ENCODE data around the gene IFIT5. TPM values are rescaled to one million over a fixed set of nuclear protein-coding genes. Genes with fewer than 3 reads are reported as not detected.

IFIT5 gene, protein sequence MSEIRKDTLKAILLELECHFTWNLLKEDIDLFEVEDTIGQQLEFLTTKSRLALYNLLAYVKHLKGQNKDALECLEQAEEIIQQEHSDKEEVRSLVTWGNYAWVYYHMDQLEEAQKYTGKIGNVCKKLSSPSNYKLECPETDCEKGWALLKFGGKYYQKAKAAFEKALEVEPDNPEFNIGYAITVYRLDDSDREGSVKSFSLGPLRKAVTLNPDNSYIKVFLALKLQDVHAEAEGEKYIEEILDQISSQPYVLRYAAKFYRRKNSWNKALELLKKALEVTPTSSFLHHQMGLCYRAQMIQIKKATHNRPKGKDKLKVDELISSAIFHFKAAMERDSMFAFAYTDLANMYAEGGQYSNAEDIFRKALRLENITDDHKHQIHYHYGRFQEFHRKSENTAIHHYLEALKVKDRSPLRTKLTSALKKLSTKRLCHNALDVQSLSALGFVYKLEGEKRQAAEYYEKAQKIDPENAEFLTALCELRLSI
- 10 to 100 TPM; 10.3 to 14.9 (median 12.2) TPM for polyA plus RNA-seq (ENCODE audit: insufficient read length in 10 of 10)
- long read RNA-seq, donor 1, full-length matches to known transcripts, result 8 of 8 reads
- long read RNA-seq, donor 1, partial matches to known transcripts, result 0 of 8 reads
- long read RNA-seq, donor 1, other reads (novel, unspliced or antisense), result 0 of 8 reads
- long read RNA-seq, donor 2, full-length matches to known transcripts, result 3 of 3 reads
- long read RNA-seq, donor 2, partial matches to known transcripts, result 0 of 3 reads
- long read RNA-seq, donor 2, other reads (novel, unspliced or antisense), result 0 of 3 reads
- long read RNA-seq, donor 3, result 0 reads
- long read RNA-seq, donor 4, full-length matches to known transcripts, result 2 of 2 reads
- long read RNA-seq, donor 4, partial matches to known transcripts, result 0 of 2 reads
- long read RNA-seq, donor 4, other reads (novel, unspliced or antisense), result 0 of 2 reads
- long read RNA-seq, donor 5, full-length matches to known transcripts, result 10 of 10 reads
- long read RNA-seq, donor 5, partial matches to known transcripts, result 0 of 10 reads
- long read RNA-seq, donor 5, other reads (novel, unspliced or antisense), result 0 of 10 reads
- long read RNA-seq, donor 6, full-length matches to known transcripts, result 8 of 8 reads
- long read RNA-seq, donor 6, partial matches to known transcripts, result 0 of 8 reads
- long read RNA-seq, donor 6, other reads (novel, unspliced or antisense), result 0 of 8 reads
- long read RNA-seq, donor 7, full-length matches to known transcripts, result 10 of 10 reads
- long read RNA-seq, donor 7, partial matches to known transcripts, result 0 of 10 reads
- long read RNA-seq, donor 7, other reads (novel, unspliced or antisense), result 0 of 10 reads
- long read RNA-seq, donor 8, full-length matches to known transcripts, result 5 of 5 reads
- long read RNA-seq, donor 8, partial matches to known transcripts, result 0 of 5 reads
- long read RNA-seq, donor 8, other reads (novel, unspliced or antisense), result 0 of 5 reads
- long read RNA-seq, donor 9, full-length matches to known transcripts, result 4 of 4 reads
- long read RNA-seq, donor 9, partial matches to known transcripts, result 0 of 4 reads
- long read RNA-seq, donor 9, other reads (novel, unspliced or antisense), result 0 of 4 reads

- DNase-seq, result peak; percentile 75 to 96 (median 89)
Observed at GRCh38 chr10:89414146-89414878, at the start of gene IFIT5. Gene IFIT5, plus strand, starts transcription at chr10:89414568. Its CDS starts 231 bp downstream, at chr10:89414799.

- peak in 1 of 3 donors; percentile 52 for DNase-seq
Observed at GRCh38 chr10:89367529-89367928, 46.8 kb upstream of the IFIT5 start.

- DNase-seq, result no peak
Observed at GRCh38 chr10:89368129-89368528, 46.2 kb upstream of the IFIT5 start.

GRCh38 chr10:89369156-89370105 lies 44.9 kb upstream of the IFIT5 start:
- peak in 1 of 3 donors; percentile 81 for DNase-seq

GRCh38 chr10:89371079-89371478 lies 43.3 kb upstream of the IFIT5 start:
- DNase-seq, result no peak

DNA sequence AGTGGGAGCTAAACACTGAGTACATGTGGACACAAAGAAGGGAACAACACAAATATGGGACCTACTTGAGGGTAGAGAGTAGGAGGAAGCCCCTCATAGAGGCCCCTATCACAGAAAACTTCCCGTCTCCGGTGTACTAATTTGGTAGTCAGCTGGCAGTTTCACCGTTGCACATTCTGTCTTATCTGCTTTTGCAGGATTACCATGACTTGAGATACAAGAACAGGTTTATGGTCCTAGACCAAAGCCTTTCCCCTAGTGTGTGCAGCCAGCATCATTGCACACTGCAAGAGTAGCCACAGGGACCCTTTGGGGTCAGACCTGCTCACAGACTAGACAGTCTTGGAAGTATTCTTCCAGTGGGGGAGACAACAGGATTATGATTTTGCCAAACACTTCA lies 42.4 kb upstream of the IFIT5 start:
- no peak for DNase-seq

DNA sequence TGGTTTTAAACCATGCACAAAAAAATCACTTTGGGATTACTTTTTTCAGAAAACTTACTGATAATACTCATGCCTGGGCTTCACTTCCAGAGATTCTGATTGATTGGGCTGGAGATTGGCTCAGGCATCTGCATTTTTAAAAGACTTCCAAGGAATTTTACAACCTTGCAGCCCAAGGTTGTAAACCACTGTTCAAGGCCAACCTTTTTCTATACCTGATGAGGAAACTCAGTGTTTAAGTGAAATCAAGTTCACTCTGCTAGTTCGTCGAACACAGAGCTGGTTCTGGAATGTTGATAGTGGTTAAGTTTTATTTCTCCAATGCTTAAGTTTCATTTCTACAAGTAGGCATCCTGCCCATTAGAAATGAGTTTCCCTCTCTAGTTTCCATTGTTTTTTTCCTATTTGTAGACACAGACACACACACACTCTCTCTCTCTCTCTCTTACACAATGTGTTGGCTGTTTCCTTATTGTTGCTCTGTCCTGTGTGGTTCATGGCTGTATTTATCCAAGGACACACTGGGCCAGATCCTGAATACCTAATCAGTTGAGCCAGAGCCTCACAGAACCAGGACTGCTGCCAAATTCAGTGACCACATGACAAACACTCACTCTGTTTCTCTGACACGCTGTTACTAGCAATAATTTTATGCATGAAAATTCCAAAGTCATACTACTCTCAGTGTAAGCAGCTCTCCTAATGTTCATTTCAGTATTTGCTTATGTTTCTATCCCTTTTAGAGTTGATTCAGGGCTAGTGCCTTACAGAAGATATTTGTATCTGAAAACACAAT lies 40.3 kb upstream of the IFIT5 start:
- DNase-seq, result peak; percentile 85 to 93 (median 89)

DNA sequence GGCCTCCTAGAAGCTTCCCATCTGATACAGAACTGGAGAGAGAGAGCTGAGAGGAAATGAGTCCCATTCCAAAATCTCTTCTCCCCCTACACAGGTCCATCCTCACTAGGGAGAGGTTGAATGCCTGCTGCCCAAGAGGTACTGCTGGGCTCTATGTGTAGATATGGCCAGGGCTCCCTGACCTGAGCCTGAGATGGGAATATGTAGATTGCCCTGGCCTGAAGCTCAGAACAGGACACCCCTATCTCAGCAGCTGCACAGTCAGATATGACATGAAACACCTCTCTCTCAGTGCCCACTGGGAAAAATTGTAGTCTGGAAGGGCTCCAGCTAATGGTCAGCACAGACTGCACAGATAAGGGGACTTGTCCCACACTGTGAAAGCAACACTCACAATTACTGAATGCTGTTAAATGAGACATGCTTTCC lies 39.6 kb upstream of the IFIT5 start:
- DNase-seq, result no peak

DNA sequence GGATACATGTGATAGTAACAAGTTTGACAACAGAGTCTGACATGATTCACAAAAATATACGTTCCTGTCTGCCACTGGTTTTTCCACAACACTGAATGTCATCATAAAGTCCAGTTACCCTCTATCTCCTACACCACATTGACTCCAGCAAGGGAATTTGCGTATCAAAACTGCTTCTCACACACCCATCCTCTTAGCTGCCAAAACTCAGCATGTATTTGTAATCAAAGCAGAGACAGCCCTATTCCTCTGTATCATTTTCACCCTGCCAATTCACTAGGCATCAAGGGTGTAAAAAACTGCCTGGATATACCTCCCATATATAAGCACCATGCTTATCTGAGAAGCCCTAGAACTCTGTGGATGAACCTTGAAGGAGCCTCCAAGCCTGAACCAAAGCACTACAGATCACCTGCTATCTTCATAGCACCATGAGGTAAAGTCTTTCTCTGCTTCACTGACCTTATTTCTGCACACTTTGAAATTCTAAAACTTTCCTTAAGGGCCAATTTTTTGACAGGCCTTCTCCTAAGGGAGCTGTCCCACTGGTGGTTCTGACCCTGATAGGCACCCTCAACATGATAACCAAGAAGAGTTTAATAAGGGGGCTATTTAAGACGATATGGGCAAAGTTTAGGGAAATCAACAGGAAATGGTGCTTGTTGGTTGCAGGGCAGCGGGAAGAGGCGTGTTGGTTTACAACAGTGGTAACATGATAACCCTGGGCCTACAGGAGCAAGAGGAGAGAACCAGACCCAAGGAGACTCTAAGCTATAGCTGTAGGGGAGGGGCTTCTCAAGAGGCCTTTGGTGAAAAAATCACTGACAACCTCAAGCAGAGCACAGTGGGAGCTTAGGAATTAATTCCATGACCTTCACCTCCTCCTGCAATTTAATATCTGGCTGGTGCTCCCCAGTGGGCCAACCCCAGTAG lies 36.4 kb upstream of the IFIT5 start, which contains the start of gene IFIT1B:
Gene IFIT1B, plus strand, starts transcription at position 352 of the 933 bp plus-strand sequence. Its CDS starts 80 bp downstream, at position 432.
- no peak for DNase-seq

DNA sequence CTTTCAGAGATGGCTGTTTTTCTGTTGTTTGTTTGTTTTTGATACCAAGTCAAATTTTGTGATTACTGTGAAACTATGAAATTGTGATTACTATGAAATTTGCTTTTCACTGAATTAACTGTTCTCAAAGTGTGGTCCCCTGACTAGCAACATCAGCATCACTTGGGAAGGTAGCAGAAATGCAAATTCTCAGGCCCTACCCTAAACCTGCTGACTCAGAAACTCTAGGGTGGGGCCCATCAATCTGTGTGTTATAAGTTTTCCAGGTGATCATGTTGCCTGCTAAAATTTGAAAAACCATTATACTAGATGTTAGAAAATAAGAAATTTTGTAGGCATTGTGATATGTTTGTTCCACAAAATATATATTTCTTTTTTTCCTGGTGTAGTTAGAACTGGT lies 35.3 kb upstream of the IFIT5 start:
- DNase-seq, result no peak

GRCh38 chr10:89382757-89383156 lies 31.6 kb upstream of the IFIT5 start:
- DNase-seq, result no peak

- DNase-seq, result peak in 2 of 3 donors; percentile 27 to 34
Observed at GRCh38 chr10:89384474-89385340, 29.7 kb upstream of the IFIT5 start.

- peak; percentile 51 to 73 (median 51) for DNase-seq
Observed at GRCh38 chr10:89388806-89389205, 25.6 kb upstream of the IFIT5 start.

DNA sequence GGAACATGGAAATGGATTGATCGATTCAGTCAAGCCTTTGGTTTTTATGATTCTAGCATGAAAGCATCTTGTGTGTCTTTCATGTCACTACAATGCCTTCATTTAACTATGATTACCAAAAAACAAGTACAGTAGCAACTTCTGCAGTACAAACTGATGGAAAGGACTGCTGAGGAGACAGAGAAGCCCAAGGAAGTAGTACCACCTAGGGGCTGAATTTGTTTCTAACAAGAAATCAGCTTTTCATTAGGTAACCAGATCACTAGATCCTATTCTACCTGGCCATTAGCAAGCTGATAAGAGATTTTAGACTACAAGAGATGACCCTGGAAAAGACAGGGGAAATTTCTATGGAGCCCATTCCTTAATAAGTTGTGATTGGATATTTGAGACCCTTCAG lies 25.1 kb upstream of the IFIT5 start:
- DNase-seq, result peak; percentile 29 to 70 (median 37)

- DNase-seq, result peak; percentile 53 to 76 (median 55)
Observed at GRCh38 chr10:89390476-89391225, 23.7 kb upstream of the IFIT5 start.

All from muscle of back (tissue), 13 donors.